Endothelial cell of hepatic sinusoid (primary cell): ENCODE data around the gene HDAC9.
"Not testable (repeated sequence)": the region's sequence is repeated elsewhere in the genome, so short reads cannot be mapped to it uniquely, and the experiment has no call there.

Source experiments
- in situ Hi-C: cut with HindIII; loops from 2 replicates; pipeline ENCODE4 v1.10.0; 2017; ENCODE audit warnings: low sequenced_read_pairs

HDAC9 gene

GRCh38 chr7:18702071-18702829 lies 206.7 kb downstream of the HDAC9 start:
- in situ Hi-C loops = no loop called here

DNA sequence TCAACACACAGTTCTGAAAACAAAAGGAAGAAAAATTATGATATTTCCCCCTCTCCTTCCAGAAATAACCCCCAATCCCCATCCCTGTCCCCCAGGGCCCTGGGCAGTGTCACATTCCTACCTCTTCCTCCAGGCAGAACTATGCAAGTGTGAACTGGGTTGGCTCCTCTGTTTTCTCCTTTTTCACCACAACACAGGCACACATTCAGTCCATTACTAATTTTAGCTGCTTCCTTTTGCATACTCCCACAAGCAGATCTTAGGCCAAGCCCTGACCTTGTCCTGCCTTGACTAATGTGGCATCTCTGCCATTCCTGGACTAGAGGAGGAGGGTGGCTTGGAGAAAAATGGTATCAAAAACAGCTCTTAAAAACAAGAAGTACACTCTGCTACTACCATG lies 208.1 kb downstream of the HDAC9 start:
- in situ Hi-C loops = no loop called here

DNA sequence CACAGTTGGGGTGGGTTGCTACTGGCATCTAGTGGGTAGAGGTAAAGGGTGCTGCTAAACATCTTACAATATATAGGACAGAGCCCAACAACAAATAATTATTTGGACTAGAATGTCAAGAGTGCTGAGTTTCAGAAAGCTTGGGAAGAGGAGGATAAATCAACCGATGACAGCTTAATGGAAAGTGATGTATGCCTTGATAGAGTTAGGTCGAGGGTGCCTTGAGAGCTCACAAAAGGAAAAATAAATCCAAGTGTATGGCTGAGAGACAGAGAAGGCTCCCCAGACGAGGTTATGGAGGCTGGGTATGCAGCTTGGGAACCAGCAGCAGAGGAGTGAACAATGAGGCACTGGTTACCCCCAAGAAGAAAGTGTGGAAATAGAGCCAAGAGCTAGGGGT lies 211.1 kb downstream of the HDAC9 start:
- in situ Hi-C loops = no loop called here

DNA sequence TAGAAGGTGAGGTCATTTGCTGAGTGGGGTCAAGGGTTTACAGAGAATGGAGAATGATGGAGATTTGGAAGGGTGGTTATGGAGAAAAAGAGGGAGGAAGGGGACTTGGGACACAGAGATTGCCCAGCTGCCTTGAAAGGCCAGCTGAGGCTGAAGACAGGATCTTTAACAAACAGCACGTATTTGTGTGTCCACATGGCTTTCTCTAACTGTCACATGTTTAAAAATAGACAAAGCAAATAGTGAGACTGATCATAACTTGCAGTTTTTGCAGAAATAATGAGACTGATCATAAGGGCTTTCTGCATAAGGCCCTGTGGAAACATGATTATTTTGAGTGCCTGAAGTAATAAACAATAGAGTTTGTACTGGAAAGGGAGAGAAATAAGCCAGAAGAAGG lies 212.7 kb downstream of the HDAC9 start:
- in situ Hi-C loops = no loop called here

- in situ Hi-C loops = no loop called here
Measured at GRCh38 chr7:18715988-18716387, 220.4 kb downstream of the HDAC9 start.

DNA sequence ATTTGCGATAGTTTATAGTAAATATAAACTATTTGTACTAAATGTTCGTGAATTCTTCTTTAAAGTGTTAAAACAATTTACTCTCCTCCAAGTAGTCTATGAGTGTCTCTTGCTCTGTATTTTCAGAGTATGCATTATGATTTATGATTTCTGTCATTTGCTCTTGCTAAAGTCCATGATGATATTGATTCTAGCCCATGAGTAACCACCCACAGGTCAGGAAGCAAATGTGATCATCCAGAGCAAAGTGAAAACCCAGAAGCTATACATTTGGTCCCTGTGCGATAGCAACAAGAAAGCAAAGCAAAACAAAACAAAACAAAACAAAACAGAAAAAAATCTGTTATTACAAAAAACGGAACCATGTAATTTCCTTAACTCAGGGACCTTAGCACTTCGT lies 225.9 kb downstream of the HDAC9 start:
- in situ Hi-C loops = no loop called here

GRCh38 chr7:18724318-18724717 lies 228.8 kb downstream of the HDAC9 start:
- in situ Hi-C loops = no loop called here

DNA sequence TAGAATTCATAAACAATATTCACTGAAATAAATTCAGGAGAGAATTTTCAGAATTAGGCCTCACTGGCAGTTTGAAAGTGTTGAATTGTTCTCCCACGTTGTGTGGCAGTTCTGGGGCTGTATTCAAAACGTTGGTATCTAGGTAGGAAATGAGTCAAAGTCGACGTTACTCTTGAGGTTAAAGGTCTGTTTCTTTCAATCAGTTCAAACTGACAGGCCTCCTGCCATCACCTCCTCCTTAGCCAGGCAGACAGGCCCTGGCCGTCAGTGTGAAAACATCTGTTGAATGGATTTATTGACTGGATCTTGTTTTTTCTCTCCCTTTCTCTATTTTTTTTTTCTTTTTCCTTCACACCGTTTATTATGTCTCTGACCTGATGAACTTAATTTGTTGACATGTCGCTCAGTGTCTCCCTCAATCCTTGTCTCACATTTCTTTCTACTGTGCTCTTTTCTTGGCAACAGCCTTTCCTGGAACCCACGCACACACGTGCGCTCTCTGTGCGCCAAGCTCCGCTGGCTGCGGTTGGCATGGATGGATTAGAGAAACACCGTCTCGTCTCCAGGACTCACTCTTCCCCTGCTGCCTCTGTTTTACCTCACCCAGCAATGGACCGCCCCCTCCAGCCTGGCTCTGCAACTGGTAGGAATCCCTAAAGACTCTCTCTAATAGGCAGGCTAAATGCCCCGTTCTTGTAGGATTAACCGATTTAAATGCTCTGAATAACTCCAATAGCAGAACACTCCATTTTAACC lies 231.7 kb downstream of the HDAC9 start:
- in situ Hi-C loops = no loop called here

DNA sequence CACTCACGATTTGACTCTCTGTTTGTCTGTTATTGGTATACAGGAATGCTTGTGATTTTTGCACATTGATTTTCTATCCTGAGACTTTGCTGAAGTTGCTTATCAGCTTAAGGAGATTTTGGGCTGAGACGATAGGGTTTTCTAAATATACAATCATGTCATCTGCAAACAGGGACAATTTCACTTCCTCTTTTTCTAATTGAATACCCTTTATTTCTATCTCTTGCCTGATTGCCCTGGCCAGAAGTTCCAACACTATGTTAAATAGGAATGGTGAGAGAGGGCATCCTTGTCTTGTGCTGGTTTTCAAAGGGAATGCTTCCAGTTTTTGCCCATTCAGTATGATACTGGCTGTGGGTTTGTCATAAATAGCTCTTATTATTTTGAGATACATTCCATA lies 240.5 kb downstream of the HDAC9 start:
- in situ Hi-C loops = not testable (repeated sequence)

DNA sequence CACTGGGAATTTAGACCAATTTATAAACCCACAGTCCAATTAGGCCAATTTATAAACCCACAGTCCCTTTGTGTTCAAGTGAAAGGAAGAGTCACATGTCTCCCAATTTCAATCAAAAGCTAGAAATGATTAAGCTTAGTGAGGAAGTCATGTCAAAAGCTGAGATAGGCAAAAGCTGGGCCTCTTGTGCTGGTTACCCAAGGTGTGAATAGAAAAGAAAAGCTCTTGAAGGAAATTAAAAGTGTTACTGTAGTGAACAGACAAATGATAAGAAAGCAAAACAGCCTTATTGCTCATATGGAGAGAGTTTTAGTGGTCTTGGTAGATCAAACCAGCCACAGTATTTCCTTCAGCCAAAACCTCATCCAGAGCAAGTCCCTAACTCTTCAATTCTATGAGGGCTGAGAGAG lies 245.0 kb downstream of the HDAC9 start:
- in situ Hi-C loops = no loop called here

GRCh38 chr7:18753972-18754610 lies 258.5 kb downstream of the HDAC9 start:
- in situ Hi-C loops = no loop called here

GRCh38 chr7:18754766-18755165 lies 259.2 kb downstream of the HDAC9 start:
- in situ Hi-C loops = no loop called here

- in situ Hi-C loops = no loop called here
Measured at GRCh38 chr7:18755793-18756192, 260.2 kb downstream of the HDAC9 start.

DNA sequence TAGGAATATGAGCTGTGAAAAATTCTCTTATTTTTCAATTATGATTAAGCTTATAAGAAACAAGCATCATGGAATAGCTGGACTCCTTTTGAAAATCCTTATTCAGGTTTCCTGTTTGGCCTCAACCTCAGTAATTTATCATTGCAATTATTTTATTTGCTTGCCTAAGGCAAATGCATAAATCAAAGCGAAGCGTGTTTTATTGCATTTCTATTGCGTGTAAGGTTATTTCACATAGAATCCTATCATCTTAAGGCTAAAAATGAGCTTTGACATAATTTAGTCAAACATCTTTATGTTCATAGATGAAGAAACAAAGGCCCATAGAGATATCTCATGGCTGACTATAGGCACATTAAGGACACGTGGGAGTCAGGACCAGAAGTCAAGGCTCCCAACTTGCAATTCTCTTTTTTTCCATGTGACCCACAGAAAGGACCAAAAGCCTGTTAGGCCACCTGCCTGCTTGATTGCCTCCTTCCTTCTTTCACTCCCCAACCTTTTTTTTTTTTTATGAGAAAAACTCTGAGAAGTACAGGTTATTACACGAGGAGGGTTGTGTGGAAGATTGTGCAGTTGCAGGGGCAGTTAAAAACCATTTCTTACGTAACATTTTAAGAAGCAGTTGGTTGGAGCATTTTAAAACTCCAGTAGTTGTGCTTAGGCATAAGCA lies 261.0 kb downstream of the HDAC9 start:
- in situ Hi-C loops = no loop called here

DNA sequence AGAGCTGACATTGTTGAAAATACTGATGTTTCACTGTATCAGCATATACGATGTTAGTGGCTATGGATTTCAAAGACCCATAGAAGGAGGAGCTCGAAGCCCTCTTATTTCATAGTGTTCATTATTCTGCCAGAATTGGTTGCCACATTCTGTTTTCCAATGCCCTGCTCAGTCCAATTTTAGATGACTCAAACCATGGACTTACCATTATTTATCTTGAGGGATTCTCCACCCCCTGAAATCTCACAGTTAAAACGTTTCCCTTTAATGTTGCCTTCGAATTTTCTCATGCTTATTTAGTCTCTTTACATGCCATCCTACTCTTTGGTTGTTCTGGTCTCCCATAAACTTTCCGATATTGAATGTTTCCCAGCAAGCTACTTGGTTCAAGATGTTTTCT lies 264.5 kb downstream of the HDAC9 start:
- in situ Hi-C loops = no loop called here

- in situ Hi-C loops = no loop called here
Measured at GRCh38 chr7:18760631-18761445, 265.3 kb downstream of the HDAC9 start.

DNA sequence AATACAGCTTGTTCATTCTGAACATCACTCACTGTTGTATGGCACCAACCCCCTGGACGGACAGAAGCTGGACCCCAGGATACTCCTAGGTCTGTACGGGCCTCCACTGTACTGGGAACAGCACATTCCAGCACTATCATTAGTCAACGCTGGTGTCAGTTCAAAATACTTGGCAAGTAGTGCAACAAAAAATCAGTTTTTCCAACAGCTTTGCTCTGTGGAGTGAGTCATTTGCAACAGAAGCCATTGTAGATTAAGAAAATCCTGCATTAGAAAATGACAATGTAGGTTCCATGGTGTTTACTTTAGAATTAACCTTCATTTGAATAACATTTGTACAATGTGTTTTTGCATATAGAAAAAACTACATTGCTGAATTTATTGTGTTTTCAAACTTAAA lies 266.6 kb downstream of the HDAC9 start:
- in situ Hi-C loops = no loop called here

DNA sequence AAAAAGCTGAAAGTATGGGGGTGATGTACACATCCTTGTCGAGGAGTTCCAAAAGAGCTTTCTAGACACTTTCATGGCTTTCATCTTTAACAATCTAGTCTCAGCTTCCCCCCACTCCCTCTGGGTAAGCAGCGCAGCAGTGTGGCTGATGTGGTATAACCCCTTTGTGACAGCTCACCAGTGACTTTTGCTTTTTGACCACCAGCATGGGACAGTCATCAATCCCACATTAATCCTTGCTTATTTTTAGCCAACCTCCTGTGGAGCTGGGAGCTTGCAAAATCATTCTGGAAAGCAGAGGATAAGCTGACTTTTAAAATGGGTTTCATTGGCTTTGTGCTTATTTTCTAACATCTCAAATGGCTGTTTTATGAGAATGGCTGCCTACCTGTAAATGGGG lies 272.7 kb downstream of the HDAC9 start:
- in situ Hi-C loops = no loop called here

DNA sequence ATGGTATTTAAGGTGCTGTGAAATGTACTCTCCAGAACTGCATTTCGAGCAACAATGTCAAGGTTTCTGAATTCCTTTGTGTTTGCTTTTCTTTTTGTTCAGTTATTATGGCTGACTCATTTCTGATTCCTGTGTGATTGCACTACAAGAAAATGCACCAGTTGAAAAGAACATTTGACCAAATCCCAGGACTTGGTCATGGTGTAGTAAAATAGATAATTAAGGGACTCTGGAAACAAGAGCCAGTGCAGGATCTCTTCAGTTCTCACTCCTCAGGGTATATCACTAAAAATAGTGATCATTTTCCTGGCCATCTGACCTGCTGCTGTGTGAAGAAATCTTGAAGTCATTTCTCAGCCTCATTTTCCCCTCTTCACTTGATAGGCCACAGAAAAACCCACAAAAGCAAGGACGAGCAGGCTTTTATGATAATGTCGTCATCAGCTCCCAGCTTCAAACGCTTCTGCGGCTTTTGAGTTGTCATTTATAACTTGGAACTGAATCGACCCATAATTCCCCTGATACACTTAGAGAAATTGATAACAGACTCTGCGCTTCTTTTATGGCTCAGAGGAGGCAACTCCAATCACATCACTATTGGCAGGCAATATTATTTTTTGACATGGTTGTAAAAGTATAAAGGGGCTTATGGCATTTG lies 274.7 kb downstream of the HDAC9 start:
- in situ Hi-C loops = no loop called here

- in situ Hi-C loops = no loop called here
Measured at GRCh38 chr7:18770822-18771221, 275.3 kb downstream of the HDAC9 start.
